IPS DF 19.7 (cell line): ENCODE results near the gene MARCHF7.

ENCODE experiments used
- DNase-seq: peaks from one replicate; pipeline ENCODE4 v3.0.0-alpha.2; 2013; ENCODE audit warnings: low read depth, low spot score

The MARCHF7 gene

GRCh38 chr2:159759577-159759976 lies 47.3 kb downstream of the MARCHF7 start:
- DNase-seq = no peak

- DNase-seq = no peak
Measured at GRCh38 chr2:159760326-159760725, 48.0 kb downstream of the MARCHF7 start.

GRCh38 chr2:159762075-159762474 lies 49.8 kb downstream of the MARCHF7 start:
- no peak for DNase-seq
